B cell (primary cell): ENCODE results near the gene CASS4. TPM values are rescaled to one million over a fixed set of nuclear protein-coding genes. Genes with fewer than 3 reads are reported as not detected.
"Not testable (repeated sequence)": the region's sequence is repeated elsewhere in the genome, so short reads cannot be mapped to it uniquely, and the experiment has no call there.

Experiments used
- ATAC-seq: fragments of 200-7000 bp; cut with Tn5 transposase; one replicate; pipeline ENCODE4 v1.10.0; 2021; ENCODE audit warnings: low read depth, mild to moderate bottlenecking, moderate number of reproducible peaks, moderate library complexity
- CTCF ChIA-PET: fragments of 350-600 bp; sonication (Branson Sonifier 250); formaldehyde crosslinking; loops from one replicate; lab custom pipeline; 2021; ENCODE audit warnings: antibody characterized with exemption, inconsistent platforms; lab: Charles Lee
- POLR2A ChIA-PET: fragments of 350-600 bp; sonication (Branson Sonifier 250); formaldehyde crosslinking; loops from one replicate; lab custom pipeline; 2021; ENCODE audit warnings: antibody characterized with exemption; lab: Charles Lee
- DNase-seq: peaks from one replicate; pipeline ENCODE4 v3.0.0; 2013
- H2AFZ ChIP-seq: 2 replicates; pipeline ENCODE4 v1.6.1; 2012; ENCODE audit warnings: mild to moderate bottlenecking, low read depth, low read length; ENCODE audit not compliant: insufficient read depth, poor library complexity, severe bottlenecking
- H3K27ac ChIP-seq, 2 donors: 1 replicate in 1 of 2; 2 replicates in 1 of 2; pipeline ENCODE4 v1.5.1; 2012 to 2013; ENCODE audit warnings: low read length in 2 of 2, mild to moderate bottlenecking in 2 of 2, moderate library complexity in 1 of 2
- H3K27me3 ChIP-seq, 4 experiments: fragments of 200-600 bp in 1 of 4; sonication (generic) in 1 of 4; replicated peaks in 1 of 4; 1 replicate in 2 of 4; 2 replicates in 2 of 4; pipeline versions ENCODE4 v1.6.1 to v1.7.0; 2013 to 2016; ENCODE audit warnings: low read length in 3 of 4, mild to moderate bottlenecking in 2 of 4, mixed read lengths in 1 of 4, moderate library complexity in 1 of 4; ENCODE audit not compliant: insufficient read depth in 4 of 4, control insufficient read depth in 3 of 4; ENCODE audit errors: control extremely low read depth in 1 of 4
- H3K36me3 ChIP-seq, 2 experiments: replicated peaks in 1 of 2; 1 replicate in 1 of 2; 2 replicates in 1 of 2; pipeline versions ENCODE4 v1.6.1 to v1.7.1; 2013; ENCODE audit warnings: low read length in 1 of 2; ENCODE audit not compliant: insufficient read depth in 2 of 2, control insufficient read depth in 1 of 2; ENCODE audit errors: control extremely low read depth in 1 of 2, extremely low read depth in 1 of 2
- H3K4me1 ChIP-seq, 2 donors: fragments of 200-600 bp in 1 of 2; sonication (generic) in 1 of 2; 1 replicate in 1 of 2; 2 replicates in 1 of 2; pipeline versions ENCODE4 v1.5.1 to v1.6.1; 2013 to 2017; ENCODE audit warnings: low read length in 2 of 2; ENCODE audit not compliant: control insufficient read depth in 2 of 2, insufficient read depth in 2 of 2
- H3K4me2 ChIP-seq: replicated peaks from 2 replicates; pipeline ENCODE3; 2012; ENCODE audit warnings: mild to moderate bottlenecking, low read depth, low read length; ENCODE audit not compliant: poor library complexity, severe bottlenecking
- H3K4me3 ChIP-seq, 5 experiments: fragments of 200-600 bp in 1 of 5; sonication (generic) in 1 of 5; 1 replicate in 3 of 5; 2 replicates in 2 of 5; pipeline versions ENCODE4 v1.5.1 to v1.7.0; 2011 to 2016; ENCODE audit warnings: low read length in 4 of 5, mild to moderate bottlenecking in 4 of 5, low read depth in 2 of 5, control low read depth in 1 of 5, moderate library complexity in 1 of 5; ENCODE audit not compliant: insufficient read depth in 1 of 5; ENCODE audit errors: control extremely low read depth in 1 of 5, extremely low read depth in 1 of 5
- H3K79me2 ChIP-seq: fragments of 200-600 bp; sonication (generic); one replicate; pipeline ENCODE4 v1.6.0; 2016; ENCODE audit warnings: low read length; ENCODE audit not compliant: control insufficient read depth, insufficient read depth
- H3K9ac ChIP-seq: fragments of 200-600 bp; sonication (generic); 2 replicates; pipeline ENCODE4 v1.6.1; 2017; ENCODE audit warnings: mild to moderate bottlenecking, low read length, moderate library complexity
- H3K9me3 ChIP-seq, 3 donors: one replicate each; pipeline versions ENCODE4 v1.6.1 to v1.7.1; 2013; ENCODE audit warnings: low read length in 2 of 3; ENCODE audit not compliant: control insufficient read depth in 2 of 3, insufficient read depth in 1 of 3; ENCODE audit errors: control extremely low read depth in 1 of 3
- H4K20me1 ChIP-seq: 2 replicates; pipeline ENCODE4 v1.6.0; 2012; ENCODE audit warnings: mild to moderate bottlenecking, low read length; ENCODE audit not compliant: insufficient read depth, control insufficient read depth, poor library complexity, severe bottlenecking
- H3K27ac Mint-ChIP-seq: one replicate; pipeline ENCODE4 v1.8.0; 2021; ENCODE audit warnings: mixed read lengths
- H3K27me3 Mint-ChIP-seq: one replicate; pipeline ENCODE4 v1.8.0; 2021; ENCODE audit warnings: mixed read lengths
- H3K4me1 Mint-ChIP-seq: one replicate; pipeline ENCODE4 v1.8.0; 2021; ENCODE audit warnings: mixed read lengths
- H3K4me3 Mint-ChIP-seq: one replicate; pipeline ENCODE4 v1.8.0; 2021; ENCODE audit warnings: mixed read lengths
- H3K9me3 Mint-ChIP-seq: one replicate; pipeline ENCODE4 v1.8.0; 2022; ENCODE audit warnings: mixed read lengths; ENCODE audit not compliant: insufficient read depth
- EZH2 ChIP-seq: IDR thresholded peaks from 2 replicates; pipeline ENCODE4 v1.6.1; 2012; ENCODE audit warnings: borderline replicate concordance, low read depth, mild to moderate bottlenecking, moderate library complexity, low read length; ENCODE audit not compliant: insufficient read depth, poor library complexity, severe bottlenecking
- WGBS: methylation state at CpG from one replicate; pipeline ENCODE4 v1.1.5; 2013; ENCODE audit warnings: missing lambda C conversion rate; ENCODE audit not compliant: insufficient coverage; 5-methylcytosine and 5-hydroxymethylcytosine counted together
- intact Hi-C: fragments of 100-400 bp; cut with micrococcal nuclease; formaldehyde crosslinking; loops from one replicate; pipeline ENCODE4 v1.10.0; 2022
- polyA plus RNA-seq: library from polyadenylated mRNA; depleted of rRNA; stranded (reverse); fragments of >200 nt; gene quantifications from 2 replicates; pipeline ENCODE4 v1.2.3, GENCODE V29; 2012
- total RNA-seq, 2 donors: library from RNA; stranded (reverse); fragments of 120-200 nt in 1 of 2; gene quantifications; 1 replicate in 1 of 2; 2 replicates in 1 of 2; pipeline versions ENCODE4 v1.2.3 to v1.2.4, GENCODE V29; 2013 to 2022
- TF ChIP-seq, protein P1 (sequence below): fragments of 200-600 bp; IDR thresholded peaks from one replicate; pipeline ENCODE4 v1.8.0; 2022; ENCODE audit warnings: antibody characterized with exemption, mild to moderate bottlenecking

CASS4 gene
- total and polyA plus RNA-seq, 2 donors (not counting 1 experiment from before 2014, with no cell fraction given) = 0.42 to 0.45 TPM

DNA sequence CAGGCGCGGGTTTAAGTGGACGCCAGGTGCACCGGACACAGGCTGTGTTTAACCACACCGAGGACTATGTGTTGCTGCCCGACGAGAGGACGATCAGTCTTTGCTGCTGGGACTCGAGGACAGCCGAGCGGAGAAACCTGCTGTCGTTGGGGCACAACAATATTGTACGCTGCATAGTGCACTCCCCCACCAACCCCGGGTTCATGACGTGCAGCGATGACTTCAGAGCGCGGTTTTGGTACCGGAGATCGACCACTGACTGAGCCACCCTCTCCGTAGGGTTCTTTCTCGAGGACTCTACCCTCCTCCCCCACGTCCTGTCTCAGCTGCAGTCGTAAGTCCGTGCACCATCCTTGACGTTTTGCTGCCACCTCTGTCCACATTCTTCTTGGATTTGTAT lies 8.6 kb upstream of the CASS4 start:
- Histone ChIP-seq H3K4me1 (no peaks in the 10 kb centered on the region), H3K4me3 (no peak overlapping the region), H3K9me3 (no peaks in the 10 kb centered on the region), H3K36me3 (peaks cover 17 to 63% of the 10 kb centered on the region in 2 experiments), H3K79me2 (peaks cover 20% of the 10 kb centered on the region), H3K27me3 (no peaks in the 10 kb centered on the region), H3K9ac (no peak overlapping the region), H2AFZ (no peak overlapping the region), H4K20me1 (peaks cover 14% of the 10 kb centered on the region), H3K27ac (no peak overlapping the region), H3K4me2 (no peak overlapping the region)
- Mint-ChIP-seq H3K4me1 (peaks cover 6% of the 10 kb centered on the region), H3K9me3 (no peaks in the 10 kb centered on the region), H3K4me3 (no peak overlapping the region), H3K27ac (no peak overlapping the region), H3K27me3 (no peaks in the 10 kb centered on the region)
- DNase-seq (no peak), ATAC-seq (no peak)
- intact Hi-C loops = no loop called here
- ChIA-PET CTCF (interaction anchor here (1.5 kb wide), 1 partner anchor 8 kb away, joined by 4 read pairs; no protein-coding TSS in a partner anchor), POLR2A (no interaction called here)
- 97% methylated on average over 19 of the region's 26 CpGs for WGBS
- no peak for TF ChIP-seq EZH2
- TF ChIP-seq, protein P1, sequence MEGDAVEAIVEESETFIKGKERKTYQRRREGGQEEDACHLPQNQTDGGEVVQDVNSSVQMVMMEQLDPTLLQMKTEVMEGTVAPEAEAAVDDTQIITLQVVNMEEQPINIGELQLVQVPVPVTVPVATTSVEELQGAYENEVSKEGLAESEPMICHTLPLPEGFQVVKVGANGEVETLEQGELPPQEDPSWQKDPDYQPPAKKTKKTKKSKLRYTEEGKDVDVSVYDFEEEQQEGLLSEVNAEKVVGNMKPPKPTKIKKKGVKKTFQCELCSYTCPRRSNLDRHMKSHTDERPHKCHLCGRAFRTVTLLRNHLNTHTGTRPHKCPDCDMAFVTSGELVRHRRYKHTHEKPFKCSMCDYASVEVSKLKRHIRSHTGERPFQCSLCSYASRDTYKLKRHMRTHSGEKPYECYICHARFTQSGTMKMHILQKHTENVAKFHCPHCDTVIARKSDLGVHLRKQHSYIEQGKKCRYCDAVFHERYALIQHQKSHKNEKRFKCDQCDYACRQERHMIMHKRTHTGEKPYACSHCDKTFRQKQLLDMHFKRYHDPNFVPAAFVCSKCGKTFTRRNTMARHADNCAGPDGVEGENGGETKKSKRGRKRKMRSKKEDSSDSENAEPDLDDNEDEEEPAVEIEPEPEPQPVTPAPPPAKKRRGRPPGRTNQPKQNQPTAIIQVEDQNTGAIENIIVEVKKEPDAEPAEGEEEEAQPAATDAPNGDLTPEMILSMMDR = no peak

DNA sequence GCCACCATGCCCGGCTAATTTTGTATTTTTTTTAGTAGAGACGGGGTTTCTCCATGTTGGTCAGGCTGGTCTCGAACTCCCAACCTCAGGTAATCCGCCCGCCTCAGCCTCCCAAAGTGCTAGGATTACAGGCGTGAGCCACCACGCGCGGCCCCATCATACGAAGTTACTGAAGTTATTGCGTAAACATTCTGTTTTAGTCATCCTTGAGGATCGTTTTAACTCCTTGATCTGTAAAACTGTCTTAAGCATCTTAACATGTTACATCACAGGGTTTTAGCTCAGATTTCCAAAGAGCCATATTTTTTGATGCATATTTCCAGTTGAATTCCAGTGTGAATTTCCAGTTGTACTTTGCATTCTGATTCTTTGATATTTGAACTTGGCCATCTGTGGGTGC lies 6.7 kb upstream of the CASS4 start:
- 99% methylated on average over 10 of the region's 12 CpGs for WGBS
- intact Hi-C loops, H3K27ac ChIP-seq, H2AFZ ChIP-seq, H3K4me2 ChIP-seq, H3K4me1 ChIP-seq, H3K9me3 Mint-ChIP-seq, POLR2A ChIA-PET, ATAC-seq, H3K9ac ChIP-seq, H3K4me3 ChIP-seq, H3K27me3 Mint-ChIP-seq, H3K27me3 ChIP-seq, H3K27ac Mint-ChIP-seq, H3K4me3 Mint-ChIP-seq, H3K4me1 Mint-ChIP-seq, CTCF ChIA-PET, H4K20me1 ChIP-seq, DNase-seq, H3K9me3 ChIP-seq: not testable (repeated sequence)
- H3K36me3 ChIP-seq = peaks cover 17 to 51% of the 10 kb centered on the region in 2 experiments
- peaks cover 15% of the 10 kb centered on the region for H3K79me2 ChIP-seq
